NCI-H526 treated with DMSO at 0.1 percent for 48 hours (cell line): Measurements from ENCODE around the gene EXOC2.

Experiments used
- DNase-seq: peaks from one replicate; lab custom pipeline; 2025; lab: John Stamatoyannopoulos, UW

EXOC2 gene

DNA sequence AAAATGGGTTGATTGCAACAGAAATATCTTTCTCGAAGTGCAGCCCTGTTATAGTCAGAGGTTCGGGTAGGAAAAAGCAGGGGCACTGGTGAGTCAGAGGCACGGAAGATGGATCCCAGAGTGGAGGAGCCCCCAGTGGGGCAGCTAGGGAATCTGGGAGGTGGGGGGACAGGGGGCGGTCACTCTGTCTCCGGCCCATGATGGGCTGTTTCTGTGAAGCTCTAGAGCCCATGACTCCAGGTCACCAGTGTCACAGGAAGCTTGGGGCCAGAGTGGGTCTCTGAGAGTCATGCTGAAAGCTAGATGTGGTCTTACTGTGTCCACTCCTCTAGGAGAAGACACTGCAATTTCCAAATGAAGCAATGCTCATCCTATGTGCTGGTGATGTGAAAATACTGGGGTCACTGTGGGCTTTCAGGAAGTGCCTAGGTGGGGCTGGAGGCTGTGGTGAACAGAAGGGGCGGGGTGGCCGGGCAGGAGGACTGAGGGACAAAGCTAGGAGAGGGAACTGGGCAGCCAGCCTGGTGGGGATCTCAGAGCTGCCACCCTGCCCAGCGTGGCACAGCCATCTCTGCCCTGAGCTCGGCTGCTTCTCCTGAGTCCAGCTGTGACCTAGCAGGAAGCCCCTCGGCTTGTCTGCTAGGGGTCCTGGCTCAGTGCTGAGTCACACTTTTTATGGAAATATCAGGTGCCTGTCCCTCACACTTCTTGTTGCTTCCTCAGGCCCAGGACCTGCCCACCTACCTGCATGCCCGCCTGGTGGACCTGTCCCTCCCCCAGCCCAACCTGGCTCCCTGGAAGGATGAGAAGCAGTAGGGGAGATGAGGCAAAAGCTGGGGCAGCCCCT, 247.1 kb downstream of the EXOC2 start:
- DNase-seq, result no peak

DNA sequence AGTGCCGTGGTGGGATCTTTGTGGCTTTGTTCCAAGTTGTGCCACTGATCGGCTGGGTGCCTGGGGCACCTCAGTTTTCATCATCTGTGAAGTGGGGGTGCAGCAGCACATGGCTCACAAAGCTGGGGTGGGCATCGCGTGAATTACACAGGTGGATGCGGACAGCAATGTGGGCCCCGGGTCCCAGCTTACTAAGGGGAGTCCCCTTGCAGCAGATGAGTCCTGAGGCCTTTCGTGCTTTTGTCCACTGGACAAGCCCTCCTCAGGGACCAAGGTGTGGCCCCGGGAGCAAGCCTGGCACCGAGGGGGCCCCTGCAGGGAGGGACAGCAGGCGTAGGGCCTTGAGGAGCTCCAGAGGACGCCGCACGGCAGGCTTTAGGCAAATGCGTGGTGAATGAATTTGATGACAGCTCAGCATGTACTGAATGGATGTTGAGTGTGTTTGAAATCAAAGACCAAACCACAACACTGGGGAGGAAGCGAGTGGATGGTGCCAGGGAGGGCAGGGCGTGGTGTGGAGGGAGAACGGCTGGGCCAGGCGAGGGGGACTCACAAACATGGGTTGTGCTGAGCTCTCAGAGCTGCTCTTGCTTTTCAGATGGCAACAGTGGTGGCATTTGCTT, 248.2 kb downstream of the EXOC2 start:
- DNase-seq, result no peak

DNA sequence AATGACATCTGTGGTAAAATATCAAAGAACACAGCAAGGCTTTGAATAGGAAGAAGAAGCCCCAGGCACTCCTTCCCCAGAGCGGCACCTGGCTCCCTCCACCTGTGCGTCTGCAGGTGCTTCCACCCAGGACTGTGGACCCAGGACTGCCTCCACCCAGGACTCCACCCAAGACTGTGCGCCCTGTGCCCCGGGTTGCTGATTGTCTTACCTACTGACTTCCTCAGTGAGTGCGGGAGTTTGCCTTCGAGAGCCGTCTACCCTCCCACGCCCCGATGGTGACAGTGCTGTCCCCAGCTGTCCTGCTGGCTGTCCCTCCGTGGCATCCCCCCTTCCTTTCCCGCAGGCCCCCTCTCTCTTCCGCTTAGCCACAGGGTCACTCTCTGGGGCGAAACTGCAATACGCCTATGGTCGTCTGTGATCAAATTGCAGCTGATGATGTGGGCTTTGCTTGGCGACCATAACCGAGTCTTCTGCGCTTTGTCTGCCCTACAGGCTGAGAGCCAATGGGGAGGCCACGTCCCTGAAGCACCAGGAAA, 249.2 kb downstream of the EXOC2 start:
- no peak for DNase-seq

DNA sequence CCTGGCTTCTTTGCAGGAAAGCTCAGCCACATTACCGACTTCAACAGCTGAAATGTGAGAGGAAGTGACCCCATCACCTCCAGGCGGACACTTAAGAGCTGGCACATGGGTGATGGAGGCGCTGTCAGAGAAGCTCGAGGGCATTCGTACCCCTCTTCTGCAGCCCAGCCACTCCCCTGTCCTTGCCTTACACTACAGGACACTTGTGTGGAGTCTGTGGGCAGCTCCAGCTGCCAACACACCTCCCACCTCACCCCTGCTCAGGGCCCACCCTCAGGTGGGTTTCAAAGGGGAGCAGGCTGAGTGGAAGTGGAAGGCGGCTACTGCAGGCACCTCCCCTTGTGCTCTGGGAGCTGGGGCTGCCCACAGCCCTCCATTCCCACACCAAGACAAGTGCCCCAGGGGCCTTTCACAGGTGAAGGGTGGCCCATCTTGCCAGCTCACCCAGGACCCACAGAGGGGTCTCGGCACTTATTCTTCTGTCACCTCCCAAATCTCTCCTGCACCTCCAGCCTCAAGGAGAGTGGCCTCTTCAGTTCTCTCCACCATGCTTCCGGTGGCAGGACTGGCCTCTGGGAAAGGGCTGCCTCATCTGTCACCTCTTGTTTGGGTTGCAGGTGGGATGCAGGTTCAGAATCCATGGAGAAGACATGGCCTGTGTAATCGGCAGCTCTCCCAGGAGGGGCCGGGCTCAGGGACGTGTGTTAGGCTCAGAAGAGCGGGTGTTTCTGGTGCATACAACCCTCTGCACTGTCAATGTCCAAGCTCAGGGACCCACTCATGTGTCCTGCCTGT, 251.6 kb downstream of the EXOC2 start:
- no peak for DNase-seq

DNA sequence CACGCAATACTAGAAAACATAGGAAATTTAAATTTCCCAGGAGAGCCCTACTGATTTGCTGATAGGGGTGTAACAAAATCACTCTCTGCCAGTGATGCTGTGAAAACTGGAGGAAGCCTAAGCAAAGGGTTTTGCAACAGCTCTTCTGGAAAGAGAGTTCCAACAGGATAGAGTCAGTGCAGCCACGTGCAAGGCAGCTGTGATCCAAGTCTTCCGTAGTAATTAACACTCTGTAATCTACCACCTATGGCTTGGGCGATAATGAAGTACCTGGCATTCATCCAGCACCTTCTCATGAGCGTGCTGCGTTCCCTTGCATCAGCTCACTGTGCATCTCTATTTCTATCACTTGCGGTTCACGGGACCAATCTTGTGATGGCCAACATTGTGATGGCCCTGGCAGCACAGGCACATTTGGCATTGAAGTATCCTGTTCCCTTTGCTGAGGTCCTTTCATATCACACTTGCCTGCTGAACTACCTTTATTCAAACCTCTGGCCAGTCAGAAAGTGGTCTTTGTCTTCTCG, 253.2 kb downstream of the EXOC2 start:
- DNase-seq, result no peak

DNA sequence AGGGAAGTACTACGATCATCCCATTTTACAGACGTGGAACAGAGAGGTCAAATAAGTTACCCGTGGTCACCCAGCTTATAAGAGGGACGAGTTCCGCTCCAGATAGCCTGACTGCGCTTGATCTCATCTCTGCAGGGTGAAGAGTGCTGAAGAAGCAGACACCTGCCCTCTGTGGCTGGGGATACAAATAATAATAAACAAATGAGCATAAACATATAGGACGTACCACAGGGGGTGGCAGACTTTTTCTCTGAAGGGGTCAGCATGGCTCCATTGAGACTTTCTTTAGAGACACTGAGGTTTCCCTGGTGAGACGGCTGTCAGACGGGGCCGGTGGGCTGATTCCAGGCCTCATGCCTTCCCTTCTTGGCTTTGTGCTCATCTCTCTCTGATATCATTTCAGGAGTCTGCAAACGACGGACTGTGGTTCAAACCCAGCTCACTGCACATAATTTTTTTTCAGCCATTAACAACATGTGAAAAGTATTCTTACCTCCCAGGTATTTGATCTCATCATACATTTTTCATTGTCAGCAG, 254.2 kb downstream of the EXOC2 start:
- DNase-seq, result no peak

DNA sequence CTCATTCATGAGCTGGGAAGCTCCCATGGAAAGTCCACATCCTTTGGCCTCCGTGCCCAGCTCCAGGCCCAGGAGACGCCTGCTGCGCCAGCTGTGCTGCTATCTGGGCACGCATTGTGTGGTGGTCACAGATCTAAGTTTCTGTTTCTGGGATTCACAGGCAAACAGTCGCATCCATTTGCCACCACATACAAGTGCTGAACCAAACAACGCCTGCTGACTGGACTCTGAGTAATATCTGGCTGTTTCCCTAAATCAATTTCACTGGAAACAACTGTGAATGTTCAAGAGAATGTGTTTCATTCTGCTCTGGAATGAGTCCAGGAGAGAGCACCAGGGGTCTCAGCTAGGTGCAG, 255.9 kb downstream of the EXOC2 start:
- DNase-seq, result no peak

- no peak for DNase-seq
Measured at GRCh38 chr6:436308-437036, 256.5 kb downstream of the EXOC2 start.

GRCh38 chr6:435441-436307, 257.3 kb downstream of the EXOC2 start:
- DNase-seq, result no peak
